Ishikawa (cell line): Measurements from ENCODE around the gene ILK.

Experiments
- CEBPB ChIP-seq: IDR thresholded peaks from 2 replicates; pipeline ENCODE4 v1.6.1; 2012
- CREB1 ChIP-seq: IDR thresholded peaks from 2 replicates; pipeline ENCODE4 v1.6.1; 2012; ENCODE audit warnings: low read depth
- EGR1 ChIP-seq: IDR thresholded peaks from 2 replicates; pipeline ENCODE4 v1.6.1; 2012
- EP300 ChIP-seq: IDR thresholded peaks from 2 replicates; pipeline ENCODE4 v1.6.1; 2012; ENCODE audit warnings: borderline replicate concordance
- FOXM1 ChIP-seq: IDR thresholded peaks from 2 replicates; pipeline ENCODE4 v1.6.1; 2012; ENCODE audit warnings: low read depth, borderline replicate concordance
- NFIC ChIP-seq: IDR thresholded peaks from 2 replicates; pipeline ENCODE4 v1.6.1; 2012
- RAD21 ChIP-seq: IDR thresholded peaks from 2 replicates; pipeline ENCODE4 v1.6.1; 2012; ENCODE audit warnings: low read depth
- TAF1 ChIP-seq: IDR thresholded peaks from 2 replicates; pipeline ENCODE4 v1.6.1; 2012; ENCODE audit warnings: low read depth, mild to moderate bottlenecking
- TCF12 ChIP-seq: IDR thresholded peaks from 2 replicates; pipeline ENCODE4 v1.6.1; 2012; ENCODE audit warnings: low read depth
- TEAD4 ChIP-seq: IDR thresholded peaks from 2 replicates; pipeline ENCODE4 v1.6.1; 2012
- YY1 ChIP-seq: IDR thresholded peaks from 2 replicates; pipeline ENCODE4 v1.6.1; 2012; ENCODE audit warnings: low read depth
- ZBTB7A ChIP-seq: IDR thresholded peaks from 2 replicates; pipeline ENCODE4 v1.6.1; 2012; ENCODE audit warnings: low read depth
- TF ChIP-seq, protein P1 (sequence below): IDR thresholded peaks from 2 replicates; pipeline ENCODE4 v1.6.1; 2012
- TF ChIP-seq, protein P2 (sequence below): IDR thresholded peaks from 2 replicates; pipeline ENCODE4 v1.6.1; 2012; ENCODE audit warnings: low read depth, mild to moderate bottlenecking
- TF ChIP-seq, protein P3 (sequence below): IDR thresholded peaks from 2 replicates; pipeline ENCODE4 v1.6.1; 2012

The ILK gene

DNA sequence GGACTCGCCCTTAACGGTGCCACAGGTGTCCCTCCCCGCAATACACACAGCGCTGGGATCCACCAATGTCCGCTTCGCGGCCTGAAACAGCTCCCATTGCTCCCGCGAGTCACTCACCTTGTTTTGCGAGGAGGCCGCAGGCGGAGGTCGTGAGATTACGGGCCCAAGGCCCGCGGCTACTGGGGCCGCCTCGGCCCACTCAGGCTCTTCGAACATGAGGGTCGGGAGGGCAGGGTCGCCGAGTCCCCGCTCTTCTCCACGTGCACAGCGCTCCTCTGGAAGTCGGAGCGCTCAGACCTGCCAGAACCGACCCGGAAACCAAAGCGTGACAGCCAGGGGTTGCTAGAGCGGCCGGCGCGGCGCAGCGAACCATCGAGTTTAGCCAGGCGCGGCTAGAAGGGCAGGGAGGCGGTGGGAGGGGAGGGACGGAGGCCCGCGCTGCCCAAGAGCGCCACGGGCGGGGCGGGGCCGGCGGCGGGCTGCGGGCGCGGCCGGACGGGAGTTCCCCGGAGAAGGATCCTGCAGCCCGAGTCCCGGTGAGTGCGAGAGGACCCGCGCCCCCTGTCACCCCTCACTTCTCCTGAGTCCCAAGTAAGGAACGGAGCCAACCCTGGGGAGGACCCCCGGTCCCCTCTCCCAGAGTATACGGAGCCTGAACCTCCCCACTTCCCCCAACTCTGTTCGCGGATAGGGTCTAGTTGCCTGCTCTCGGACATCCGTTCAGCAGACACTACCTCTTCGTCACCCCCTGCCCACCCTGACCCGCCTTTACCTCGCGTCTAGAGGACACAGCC is at the start of gene ILK, which contains the start of gene RRP8:
ILK (plus strand) TSS at position 488 of the 794 bp plus-strand sequence. CDS start 498 bp downstream, outside the sequence.
RRP8 (minus strand) TSS at position 330 of the 794 bp plus-strand sequence; CDS start at position 216, 114 bp downstream.
- TF ChIP-seq, protein P1, sequence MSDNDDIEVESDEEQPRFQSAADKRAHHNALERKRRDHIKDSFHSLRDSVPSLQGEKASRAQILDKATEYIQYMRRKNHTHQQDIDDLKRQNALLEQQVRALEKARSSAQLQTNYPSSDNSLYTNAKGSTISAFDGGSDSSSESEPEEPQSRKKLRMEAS, result peak; percentile 95
- peak; percentile 33; the same call in 1 of the 2 replicates for TF ChIP-seq NFIC
- TF ChIP-seq FOXM1, result no peak
- peak; percentile 73; the same call in 1 of the 2 replicates for TF ChIP-seq TCF12
- TF ChIP-seq, protein P2, sequence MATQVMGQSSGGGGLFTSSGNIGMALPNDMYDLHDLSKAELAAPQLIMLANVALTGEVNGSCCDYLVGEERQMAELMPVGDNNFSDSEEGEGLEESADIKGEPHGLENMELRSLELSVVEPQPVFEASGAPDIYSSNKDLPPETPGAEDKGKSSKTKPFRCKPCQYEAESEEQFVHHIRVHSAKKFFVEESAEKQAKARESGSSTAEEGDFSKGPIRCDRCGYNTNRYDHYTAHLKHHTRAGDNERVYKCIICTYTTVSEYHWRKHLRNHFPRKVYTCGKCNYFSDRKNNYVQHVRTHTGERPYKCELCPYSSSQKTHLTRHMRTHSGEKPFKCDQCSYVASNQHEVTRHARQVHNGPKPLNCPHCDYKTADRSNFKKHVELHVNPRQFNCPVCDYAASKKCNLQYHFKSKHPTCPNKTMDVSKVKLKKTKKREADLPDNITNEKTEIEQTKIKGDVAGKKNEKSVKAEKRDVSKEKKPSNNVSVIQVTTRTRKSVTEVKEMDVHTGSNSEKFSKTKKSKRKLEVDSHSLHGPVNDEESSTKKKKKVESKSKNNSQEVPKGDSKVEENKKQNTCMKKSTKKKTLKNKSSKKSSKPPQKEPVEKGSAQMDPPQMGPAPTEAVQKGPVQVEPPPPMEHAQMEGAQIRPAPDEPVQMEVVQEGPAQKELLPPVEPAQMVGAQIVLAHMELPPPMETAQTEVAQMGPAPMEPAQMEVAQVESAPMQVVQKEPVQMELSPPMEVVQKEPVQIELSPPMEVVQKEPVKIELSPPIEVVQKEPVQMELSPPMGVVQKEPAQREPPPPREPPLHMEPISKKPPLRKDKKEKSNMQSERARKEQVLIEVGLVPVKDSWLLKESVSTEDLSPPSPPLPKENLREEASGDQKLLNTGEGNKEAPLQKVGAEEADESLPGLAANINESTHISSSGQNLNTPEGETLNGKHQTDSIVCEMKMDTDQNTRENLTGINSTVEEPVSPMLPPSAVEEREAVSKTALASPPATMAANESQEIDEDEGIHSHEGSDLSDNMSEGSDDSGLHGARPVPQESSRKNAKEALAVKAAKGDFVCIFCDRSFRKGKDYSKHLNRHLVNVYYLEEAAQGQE, result no peak; the same call in 1 of the 2 replicates
- TF ChIP-seq, protein P3, sequence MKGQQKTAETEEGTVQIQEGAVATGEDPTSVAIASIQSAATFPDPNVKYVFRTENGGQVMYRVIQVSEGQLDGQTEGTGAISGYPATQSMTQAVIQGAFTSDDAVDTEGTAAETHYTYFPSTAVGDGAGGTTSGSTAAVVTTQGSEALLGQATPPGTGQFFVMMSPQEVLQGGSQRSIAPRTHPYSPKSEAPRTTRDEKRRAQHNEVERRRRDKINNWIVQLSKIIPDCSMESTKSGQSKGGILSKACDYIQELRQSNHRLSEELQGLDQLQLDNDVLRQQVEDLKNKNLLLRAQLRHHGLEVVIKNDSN, result peak; percentile 22; the same call in 1 of the 2 replicates
- no peak; the same call in 1 of the 2 replicates for TF ChIP-seq EP300
- TF ChIP-seq TAF1, result peak; percentile 95
- peak; percentile 21; the same call in 1 of the 2 replicates for TF ChIP-seq TEAD4
- peak; percentile 67 for TF ChIP-seq YY1
- TF ChIP-seq ZBTB7A, result peak; percentile 66; the same call in 1 of the 2 replicates

DNA sequence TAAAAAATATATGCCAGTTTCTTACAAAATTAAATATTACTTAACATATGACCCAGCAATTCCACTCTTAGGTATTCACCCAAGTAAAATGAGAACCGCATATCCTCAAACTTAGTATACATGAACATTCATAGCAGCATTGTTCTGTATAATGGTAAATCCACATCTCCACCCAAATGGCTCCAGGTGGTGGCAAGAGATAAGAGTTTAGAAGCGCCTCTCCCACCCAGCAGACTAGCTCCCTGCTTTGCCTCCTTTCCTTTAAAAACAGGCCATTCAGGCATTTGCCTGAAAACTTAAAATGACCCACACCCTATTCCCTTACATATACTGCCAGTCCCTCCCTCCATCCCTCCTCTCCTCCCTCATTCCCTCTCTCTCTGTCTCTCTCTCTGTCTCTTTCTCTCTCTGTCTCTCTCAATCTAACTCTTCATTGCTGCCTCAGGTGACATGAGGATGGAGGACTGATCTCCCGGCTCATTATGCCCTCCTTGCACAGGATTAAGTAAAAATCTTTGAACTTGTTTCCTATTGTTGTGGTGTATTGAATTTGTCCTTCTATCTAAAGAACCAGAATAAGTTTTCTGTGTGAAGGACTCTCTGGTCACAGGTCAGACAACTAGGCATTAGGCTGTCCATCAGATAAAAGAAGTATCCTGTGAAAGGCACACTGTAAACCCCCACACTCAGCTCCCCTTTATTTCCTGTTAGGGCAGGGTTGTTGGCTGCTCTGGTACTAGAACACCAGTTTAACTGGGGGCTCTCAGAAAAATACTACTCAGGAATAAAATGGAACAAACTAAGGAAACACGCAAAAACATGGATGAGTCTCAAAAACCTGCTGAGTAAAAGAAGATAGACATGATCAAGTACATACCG is 48.5 kb upstream of the ILK start:
- TF ChIP-seq FOXM1 (no peak), NFIC (no peak), CEBPB (no peak), TAF1 (no peak), CREB1 (no peak), RAD21 (no peak), ZBTB7A (no peak), TCF12 (no peak), EGR1 (no peak), EP300 (no peak), TEAD4 (no peak), YY1 (no peak)
- TF ChIP-seq, protein P3, result no peak
- TF ChIP-seq, protein P2, result no peak
- TF ChIP-seq, protein P1, result no peak

DNA sequence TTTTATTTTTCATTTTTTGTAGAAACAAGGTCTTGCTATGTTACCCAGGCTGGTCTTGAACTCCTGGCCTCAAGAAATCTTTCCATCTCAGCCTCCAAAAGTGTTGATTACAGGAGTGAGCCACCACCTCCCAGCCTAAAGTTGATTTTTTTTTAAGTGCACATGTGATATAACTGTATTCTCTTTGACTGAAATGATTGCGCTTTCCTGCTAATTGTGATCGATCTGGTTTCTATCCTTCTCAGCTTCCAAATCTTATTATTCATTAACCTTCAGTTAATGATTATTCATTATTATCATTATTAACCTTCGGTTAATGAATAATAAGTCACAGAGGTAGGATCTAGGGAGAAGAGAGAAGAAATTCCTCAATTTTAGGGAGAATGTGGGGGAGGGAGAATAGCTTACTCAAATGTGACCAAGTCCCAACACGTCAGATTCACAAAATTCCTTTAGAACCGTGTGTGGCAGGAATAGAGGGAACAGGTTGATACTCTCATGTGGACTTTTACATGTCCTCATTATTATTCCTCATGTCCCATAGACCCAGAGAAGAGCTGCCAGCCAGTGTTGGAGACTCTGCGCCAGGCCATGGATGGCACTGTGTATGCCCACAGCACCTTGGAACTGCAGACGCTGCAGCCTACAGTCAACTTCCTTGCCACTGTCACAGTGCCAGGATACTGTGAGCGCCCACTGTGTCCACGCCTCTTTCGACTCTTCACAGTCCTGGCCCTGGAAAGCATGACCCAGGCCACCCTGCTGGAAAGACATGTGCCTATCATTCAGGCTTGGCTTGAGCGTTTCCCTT is 47.2 kb upstream of the ILK start:
- no peak for TF ChIP-seq CEBPB
- TF ChIP-seq, protein P1, result no peak
- no peak for TF ChIP-seq RAD21
- TF ChIP-seq FOXM1, result no peak

DNA sequence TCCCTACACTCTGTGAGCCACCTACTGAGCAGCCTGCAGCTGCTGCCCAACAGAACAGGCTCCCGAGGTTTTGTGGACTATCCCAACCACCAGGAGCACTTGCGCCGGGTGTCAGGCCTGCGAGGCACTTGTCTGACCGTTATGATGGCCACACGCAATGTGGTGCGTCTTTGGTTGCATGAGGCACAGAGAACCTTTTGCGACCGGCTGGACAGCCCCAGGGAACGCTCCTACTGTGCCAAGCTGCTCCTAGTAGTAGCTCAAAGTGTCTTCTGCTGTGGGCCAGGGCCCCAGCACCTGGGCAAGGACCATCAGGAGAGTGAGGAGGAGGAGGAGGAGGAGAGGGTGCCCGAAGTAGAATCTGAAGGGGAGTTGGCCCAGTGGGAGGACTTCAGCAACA is 46.5 kb upstream of the ILK start:
- TF ChIP-seq ZBTB7A, result no peak
- no peak for TF ChIP-seq FOXM1
- TF ChIP-seq TCF12, result no peak
- TF ChIP-seq NFIC, result no peak
- TF ChIP-seq YY1, result no peak
